Stimulated activated CD8-positive, alpha-beta memory T cell treated with anti-CD3 and anti-CD28 coated beads, Interleukin-7, amount 100 ng/mL, for 24 hours (primary cell): ENCODE measurements around the gene CCDC74B.
"Not testable (repeated sequence)": the region's sequence is repeated elsewhere in the genome, so short reads cannot be mapped to it uniquely, and the experiment has no call there.

Experiments used
- DNase-seq: peaks from one replicate; pipeline ENCODE4 v3.0.0-alpha.2; 2020; ENCODE audit warnings: low read depth

CCDC74B gene

DNA sequence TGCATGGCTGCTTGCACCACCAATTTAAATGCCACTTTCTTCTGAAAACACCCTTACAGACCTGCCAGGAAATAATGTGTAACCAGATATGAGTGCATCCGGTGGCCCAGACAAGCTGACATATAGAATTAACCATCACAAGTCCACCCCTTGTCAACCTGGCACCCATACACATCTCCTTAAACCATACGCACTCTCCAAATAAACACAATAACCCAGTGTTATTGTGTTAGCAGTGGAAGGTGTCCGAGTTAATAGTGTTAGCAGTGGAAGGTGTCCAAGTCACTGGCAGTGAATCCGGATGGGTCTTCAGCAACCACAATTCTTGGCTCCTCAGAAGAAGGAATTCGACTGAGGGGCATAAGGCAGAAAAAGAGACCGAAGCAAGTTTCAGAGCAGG, 3.6 kb upstream of the CCDC74B start:
- not testable (repeated sequence) for DNase-seq

DNA sequence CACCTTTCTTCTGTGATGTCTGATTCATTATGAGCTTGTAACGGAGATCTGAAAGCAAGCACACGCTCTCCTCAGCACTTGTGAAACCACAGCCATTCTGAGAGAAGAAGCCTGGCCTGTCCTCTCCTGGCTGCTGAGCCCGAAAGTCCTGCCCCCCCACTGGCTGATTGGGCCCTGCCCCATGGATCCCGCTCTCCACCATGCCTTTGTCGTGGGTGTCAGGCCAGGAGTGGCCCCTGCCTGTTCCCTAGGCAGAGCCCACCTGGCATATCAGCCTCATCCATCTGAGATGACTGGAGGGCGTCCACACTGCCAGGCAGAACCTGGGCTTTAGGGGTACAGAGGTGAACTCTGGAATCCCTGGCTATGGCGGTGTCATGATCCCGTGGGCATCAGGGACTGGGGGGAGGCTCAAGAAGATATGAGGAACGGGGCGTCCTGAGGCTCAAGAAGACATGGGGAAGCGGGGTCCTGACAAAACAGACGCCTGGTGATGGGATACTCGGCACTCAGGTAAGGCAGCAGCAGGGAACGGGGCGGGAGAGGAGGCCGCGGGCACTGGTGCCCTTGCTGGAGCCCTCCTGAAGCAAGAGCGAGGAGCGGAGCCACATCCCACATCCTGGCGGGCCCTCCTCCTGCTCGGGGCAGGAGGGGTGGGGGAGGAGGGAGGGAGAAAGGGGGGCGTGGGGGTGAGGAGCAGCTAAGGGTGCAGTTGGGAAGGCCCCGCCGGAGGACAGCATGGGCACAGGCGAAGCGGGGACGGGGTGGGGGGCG, 1.5 kb downstream of the CCDC74B start:
- DNase-seq, result not testable (repeated sequence)

DNA sequence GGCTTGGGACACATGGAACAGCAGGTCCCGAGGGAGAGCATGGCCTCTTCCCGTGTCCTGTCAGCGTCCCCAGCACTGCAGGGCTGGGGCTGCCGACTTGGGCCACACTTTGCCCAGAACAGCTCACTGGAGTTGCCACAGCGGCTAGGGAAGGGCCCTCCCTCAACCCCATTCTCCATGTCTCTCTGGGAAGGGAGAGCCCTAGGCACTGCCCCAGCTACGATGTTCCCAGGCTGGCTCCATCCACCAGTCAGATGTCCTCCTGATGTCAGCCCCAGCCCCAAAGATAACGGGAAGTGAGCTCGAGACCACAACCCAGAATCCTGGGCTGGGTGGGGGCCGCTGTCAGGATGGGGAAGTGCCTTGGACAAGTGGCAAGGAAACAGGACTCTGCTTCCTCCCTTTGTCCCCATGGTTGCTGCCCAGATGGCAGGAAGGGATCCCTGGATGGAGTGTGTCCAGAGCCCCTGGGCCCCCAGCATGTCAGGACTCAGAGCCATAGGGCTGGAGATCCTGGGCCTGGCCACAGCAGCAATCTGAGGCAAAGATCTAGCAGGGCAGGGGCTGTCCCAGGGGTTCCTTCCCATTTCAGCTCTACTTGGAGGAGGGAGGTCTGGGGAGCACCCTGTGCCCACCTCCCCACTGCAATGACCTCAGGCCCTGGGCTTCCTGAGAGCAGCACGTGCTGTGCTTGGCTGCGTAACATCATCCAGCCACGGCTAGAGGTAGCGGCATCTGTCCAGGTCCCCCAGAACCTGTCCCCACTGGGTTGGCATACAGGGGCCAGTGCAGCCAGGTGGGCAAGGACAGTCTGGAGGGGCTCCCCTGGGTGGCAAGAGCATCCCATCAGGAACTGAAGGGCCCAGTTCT, 2.3 kb downstream of the CCDC74B start:
- not testable (repeated sequence) for DNase-seq

DNA sequence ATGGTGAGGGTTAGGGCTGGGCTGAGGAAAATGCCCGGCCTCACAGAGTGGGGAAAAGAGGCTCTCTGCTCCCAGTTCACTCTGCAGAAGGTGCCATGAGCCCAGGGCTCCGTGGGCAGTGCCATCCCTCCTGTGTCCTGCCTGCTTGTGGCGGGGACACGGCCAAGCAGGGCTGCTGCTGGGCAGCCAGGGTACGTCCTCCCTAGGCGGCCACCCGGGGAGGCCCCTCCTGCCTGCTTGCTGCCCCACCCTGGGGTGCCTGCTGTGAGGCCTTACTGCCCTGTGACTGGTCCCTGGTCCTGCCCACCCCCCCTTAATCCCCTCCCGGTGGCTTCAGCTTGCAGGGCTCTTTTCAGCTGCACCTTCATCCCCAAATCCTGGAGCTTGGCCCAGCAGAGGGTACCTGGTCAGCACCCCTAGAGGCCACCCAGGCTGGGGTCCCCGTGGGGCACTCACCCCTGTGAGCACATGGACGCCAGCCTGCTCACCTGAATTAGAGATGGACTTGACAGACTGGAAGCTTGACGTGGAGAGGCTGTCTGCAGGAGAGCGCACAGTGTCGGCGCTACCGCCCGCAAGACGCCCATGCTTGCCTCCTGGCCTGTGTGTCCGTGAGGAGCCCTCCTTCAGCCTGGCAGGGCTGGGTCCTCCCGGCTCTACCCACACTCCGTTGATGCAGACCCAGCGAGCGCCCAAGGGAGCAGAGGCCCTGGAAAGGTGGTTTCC, 3.1 kb downstream of the CCDC74B start:
- not testable (repeated sequence) for DNase-seq

DNA sequence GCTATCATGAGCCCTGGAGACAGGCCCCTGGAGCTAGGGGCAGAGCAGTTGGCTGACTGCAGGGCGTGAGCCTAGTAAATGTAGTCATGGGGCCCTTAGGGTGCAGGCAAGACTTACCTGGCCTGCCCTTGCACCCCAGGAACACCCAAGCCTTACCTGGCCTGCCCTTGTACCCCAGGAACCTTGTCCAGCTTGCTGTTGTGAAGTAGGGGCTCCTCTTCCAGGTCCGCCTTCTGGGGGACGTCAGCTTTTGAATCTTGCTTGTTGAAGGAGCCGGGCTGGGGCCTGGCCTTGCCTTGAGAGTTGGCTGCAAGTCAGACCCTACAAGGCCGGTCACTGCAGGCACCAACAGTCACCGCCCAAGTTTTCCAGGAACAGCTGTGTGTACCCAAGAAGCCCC, 3.9 kb downstream of the CCDC74B start:
- DNase-seq, result not testable (repeated sequence)

DNA sequence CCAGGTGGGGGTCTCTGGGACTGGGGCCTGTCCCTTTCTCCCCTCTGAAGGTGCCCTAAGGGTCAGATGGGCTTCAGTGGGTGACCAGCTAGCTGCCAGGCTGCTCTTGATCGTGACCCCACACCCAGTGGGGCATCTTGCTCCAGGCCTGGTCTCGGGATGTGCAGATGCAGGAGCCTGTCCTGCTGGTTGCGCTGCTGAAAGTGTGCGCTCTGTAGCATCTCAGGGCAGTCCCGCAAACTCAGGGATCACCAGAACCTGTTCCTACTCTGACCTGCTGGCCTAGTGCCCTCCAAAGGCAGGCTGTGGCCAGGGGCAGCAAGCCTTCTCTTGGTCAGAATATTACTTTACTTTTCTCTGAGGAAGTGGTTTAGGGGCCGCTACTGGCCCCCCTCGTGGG, 4.4 kb downstream of the CCDC74B start:
- not testable (repeated sequence) for DNase-seq

DNA sequence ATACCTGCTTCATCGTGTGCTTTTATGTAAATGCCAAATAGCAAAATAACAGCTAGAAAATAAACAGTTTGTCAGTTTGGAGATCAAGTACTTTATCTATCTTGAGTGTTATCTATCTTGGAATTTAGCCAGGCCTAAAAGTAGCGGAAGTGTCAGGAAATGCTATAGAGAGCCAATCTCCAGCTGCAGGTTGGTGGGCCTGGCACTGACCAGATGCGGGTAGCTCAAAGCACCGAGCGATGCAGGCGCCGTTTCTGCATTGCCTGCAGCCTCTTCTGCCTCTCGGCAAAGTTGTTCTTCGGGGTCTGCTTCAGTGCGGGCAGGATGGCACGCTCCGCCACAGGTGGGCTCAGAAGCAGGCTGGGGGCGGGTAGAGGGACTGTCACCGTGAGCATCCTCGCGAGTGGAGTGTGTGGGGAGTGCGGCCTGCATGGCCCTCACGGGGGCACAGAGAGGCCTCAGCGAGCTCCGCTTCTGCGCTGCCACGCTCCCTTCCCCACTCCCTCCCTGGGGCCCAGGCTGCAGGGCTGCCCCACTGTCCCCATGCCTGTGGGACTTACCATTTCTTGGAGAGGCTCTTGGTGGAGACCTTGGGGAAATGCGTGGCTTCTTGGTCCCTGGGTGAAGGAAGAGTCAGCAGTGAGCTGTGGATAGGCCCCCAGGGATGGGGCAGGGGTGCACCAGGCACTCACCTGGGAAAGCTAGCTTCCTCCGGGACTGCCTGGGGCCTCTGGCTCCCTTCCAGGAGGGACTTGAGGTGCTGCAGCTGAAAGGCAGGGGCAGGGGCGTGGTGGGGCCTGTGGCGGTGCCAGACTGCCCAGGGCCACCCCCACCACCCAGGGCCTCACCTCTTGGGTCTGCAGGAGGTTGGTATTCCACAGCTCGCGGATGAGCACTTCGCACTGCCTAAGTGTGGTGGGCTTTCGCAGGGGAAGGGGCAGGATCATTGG, 5.3 kb downstream of the CCDC74B start:
- DNase-seq, result not testable (repeated sequence)

DNA sequence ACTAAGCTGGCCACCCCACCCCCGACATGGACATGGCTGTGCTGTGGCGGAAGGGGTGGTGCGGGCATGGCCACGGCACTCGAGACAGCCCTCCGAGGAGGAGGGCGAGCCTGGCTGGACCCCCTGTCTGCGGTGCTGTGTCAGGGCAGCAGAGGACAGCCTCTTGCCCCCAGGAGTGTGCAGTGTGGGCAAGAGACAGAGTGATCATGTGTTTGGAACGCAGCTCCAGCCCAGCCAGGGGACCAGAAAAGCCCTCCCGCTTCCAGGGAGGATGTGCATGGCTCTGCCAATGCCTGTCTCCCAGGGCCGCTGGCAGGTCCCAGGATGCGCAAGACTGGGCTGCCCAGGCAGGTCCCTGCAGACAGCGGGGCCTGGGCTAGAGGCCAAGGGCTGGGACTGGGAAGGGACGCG, 6.1 kb downstream of the CCDC74B start:
- DNase-seq, result not testable (repeated sequence)

DNA sequence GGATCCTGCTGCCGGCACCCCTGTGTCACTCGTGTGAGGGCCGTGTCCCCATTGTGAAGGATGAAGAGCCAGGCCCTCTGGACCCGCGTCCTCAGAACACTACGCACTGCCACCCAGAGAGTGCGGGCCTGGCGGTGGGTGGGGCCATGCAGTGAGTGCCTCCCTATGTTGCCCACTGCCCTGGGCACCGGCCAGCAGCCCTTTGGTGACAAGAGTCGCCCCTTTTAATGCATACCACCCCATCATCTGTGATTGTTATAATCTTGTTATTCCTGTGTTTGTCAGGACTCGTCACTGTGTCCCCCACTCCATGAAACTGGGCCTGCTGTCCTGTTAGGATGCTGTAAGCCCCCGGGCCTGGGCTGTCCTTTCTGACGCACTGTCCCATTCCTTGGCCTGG, 6.6 kb downstream of the CCDC74B start:
- DNase-seq, result not testable (repeated sequence)

DNA sequence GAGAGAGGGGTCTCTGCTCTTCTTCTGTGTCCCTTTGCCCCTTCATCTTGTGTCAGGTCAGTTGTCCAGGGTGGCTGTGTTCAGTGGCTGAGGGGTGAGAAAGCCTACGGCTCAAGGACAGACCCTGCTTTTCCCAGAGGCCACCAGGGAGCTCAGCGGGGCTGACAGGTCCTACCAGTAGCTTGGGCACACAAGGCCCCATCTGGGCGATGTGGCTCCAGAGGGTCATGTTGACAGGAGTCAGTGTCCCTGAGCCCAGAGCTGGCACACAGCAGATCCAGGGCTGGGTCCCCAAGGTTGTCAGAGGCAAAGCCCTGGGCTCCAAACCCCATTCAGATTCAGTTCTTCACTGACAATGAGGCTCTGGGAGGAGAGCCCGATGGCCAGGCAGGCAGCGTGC, 7.8 kb downstream of the CCDC74B start:
- DNase-seq, result not testable (repeated sequence)

DNA sequence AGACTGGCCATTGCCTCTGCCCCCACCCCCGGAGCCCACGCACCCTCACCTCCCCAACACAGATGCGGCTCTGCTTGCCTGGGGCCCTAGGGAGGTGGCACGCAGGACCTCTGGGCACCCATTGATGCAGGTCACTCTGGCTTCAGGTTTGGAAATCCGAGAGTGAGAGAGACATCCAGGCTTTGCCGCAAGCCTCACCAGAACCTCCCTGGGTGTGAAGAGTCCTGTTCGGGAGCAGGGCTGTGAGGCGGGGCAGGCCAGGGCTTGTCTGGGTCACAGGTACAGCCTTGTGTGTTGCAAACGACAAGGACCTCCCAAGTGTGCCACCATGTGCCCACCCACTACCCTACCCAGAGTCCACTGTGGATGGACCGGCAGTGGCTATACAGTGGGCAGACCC, 8.4 kb downstream of the CCDC74B start:
- DNase-seq, result not testable (repeated sequence)

DNA sequence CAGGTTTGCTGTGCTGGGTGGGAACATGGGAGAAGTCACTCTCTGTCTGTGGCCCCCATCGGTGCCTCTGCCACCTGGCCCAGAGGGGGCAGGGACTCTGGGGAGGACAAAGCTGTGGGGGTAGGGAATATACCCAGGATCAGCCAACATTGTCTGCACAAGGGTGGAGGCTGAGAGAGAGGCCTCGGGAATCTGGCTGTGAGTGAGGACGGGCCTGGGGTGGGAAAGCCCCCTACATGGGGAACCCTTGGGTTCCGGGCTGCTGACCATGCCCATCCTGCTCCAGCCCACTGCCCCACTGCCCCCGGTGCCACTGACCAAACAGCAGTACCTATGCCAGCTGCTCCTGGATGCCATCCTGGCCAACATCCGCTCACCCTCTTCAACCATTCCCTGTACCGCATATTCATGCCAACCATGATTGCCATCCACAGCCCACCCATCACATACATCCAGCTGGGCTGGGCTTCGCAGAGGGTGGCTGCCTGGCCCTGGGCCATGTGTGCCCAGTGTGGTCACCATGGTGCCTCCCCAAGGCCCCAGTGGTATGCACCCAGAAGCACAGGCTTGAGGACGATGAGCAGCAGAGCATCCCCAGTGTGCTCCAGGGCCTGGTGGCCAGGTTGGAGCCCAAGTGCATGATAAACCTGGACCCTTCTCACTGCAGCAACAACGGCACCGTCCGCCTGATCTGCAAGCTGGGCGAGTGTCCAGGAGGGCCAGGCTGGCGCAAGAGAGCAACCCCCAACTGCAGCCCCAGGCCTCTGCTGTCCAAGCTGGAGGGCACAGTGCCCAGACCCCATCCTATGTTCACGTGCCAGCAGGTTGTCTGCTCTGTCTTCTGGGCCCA, 9.0 kb downstream of the CCDC74B start:
- no peak for DNase-seq

DNA sequence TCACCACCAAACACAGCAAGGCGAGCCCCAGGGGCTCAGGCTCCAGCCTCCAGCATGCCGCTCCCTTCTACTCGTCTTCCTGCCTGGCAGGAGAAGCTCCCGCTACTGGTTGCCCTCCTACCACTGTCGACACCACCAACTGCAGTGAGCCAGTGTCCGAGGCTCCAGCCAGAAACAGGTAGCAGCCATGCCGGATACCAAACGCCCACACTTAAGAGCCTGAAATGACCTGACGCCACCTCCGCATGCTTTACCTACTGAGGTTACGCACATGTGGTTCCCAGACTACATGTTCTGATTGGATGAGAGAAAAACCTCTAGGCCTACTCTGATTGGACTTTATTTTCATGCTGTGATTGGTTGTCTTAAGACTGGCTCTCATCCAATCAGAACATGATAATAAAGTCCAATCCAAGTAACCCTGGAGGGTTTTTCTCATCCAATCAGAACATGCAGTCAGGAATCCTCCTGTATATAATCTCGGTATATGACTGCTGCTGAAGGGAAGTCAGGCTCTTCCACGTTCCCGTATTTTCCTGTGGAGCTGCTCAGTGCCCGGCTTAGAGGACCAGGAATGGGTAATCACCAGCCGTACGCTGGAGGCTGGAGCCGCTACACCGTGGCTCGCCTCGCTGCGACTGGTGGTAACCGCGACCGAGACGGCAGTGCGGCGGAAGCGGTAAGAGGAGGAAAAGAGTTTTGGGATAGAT, 15.6 kb downstream of the CCDC74B start, which contains the start of gene POTEF:
TSS of gene POTEF (minus strand) at position 103 of the 710 bp plus-strand sequence. CDS start 8,707 bp downstream, outside the sequence.
- DNase-seq, result not testable (repeated sequence)

DNA sequence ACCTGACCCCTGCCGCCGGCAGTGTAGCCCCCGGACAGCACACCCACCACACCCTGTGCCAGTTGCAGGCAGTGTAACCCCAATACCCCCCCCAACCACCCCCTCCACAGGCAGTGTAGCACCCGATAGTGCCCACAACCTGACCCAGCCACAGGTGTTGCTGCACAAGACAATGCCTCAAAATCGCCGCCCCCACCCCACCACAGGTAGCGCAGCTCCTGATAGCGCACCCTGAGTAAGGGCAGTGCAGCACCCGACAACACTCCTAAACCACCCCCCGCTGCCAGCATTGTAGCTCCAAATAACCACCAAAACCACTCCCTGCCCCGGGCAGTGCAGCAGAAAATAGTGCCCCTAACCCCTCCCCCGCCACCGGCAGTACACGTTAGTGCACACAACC, 16.4 kb downstream of the CCDC74B start:
- DNase-seq, result not testable (repeated sequence)

DNA sequence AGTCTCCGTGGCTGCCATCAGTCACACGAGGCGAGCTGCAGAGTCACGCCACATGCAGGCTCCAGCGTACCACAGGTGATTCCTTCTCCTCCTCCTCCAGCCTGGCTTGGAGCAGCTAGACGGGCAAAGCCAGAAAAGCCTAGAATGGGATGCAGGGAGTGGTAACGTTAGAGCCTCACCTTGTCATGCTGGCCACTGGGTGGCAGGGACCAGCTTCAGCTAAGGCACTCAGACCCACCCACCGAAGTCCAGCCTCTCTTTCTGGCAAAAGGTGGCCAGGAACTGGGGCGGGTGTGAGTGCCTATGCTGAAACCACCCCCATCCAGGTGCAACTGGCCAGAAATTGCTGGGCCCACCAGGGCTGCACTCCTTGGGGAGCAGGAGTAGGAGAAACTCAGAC, 17.2 kb downstream of the CCDC74B start:
- not testable (repeated sequence) for DNase-seq

DNA sequence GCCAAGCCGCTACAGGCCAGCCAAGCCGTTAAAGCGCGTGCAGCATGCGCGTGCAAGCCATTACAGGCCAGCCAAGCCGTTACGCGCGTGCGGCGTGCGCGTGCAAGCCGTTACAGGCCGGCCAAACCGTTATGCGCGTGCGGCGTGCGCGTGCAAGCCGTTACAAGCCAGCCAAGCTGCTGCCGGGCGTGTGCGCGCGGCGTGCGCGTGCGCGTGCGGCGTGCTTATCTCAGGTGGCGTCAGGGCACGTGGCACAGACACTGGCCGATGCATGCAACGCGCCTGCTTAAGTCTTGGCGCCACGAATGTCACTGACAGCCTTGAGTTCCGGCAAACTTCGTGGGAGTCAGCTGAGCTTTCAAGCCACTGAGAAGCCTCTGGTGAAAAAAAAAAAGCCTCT, 24.0 kb downstream of the CCDC74B start:
- DNase-seq, result not testable (repeated sequence)

DNA sequence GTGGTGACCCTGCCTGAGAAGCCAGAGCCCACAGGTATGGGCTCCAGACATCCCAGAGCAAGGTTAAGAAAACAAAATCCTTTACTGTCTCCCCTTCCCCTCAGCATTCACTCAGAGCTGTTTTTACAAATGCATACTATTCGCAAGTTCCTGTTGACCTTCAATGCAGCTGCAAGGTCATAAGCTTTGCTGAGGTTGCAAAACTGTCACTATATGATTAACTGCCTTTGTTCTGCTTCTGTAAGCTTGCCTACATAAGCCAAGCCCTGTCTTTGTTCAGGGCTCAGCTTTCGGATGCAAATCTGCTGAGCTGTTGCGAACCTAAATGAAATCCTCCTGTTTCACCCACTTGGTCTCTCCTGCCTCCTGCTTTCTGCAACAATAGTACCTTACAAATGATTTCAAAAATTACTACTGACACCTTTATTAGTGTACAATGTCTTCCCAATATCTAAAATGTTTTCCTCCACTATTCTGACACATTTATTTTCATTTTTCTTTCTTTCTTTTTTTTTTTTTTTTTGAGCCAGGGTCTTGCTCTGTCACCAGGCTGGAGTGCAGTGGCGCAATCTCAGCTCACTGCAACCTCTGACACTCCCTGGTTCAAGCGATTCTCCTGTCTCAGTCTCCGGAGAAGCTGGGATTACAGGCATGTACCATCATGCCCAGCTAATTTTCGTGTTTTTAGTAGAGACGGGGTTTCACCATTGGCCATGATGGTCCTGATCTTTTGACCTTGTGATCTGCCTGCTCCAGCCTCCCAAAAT, 42.1 kb downstream of the CCDC74B start:
- DNase-seq, result not testable (repeated sequence)
